ENCODE data around the gene COL4A3.
"Not testable (repeated sequence)": the region's sequence is repeated elsewhere in the genome, so short reads cannot be mapped to it uniquely, and the experiment has no call there.

Gene COL4A3

DNA sequence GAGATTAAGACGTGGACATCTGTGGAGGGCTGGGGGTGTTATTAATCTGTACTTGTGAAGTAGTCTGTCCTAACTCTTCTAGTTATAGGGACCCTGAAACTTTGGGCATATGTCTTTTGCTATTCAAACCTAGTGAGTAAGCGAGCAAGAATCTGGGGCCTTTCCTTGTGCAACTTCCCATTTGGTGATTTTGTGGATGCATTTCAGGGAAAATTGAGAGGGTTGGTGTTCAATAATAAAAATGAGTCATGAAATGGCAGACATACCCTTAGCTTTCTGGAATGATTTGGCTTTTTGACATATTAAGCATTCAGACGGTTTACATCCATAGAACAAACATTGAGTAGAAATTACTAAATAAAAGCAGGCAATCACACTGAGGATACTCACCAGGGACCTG lies 17.4 kb upstream of the COL4A3 start:
- FAIRE-seq (no peak), DNase-seq (ENCODE audit: insufficient read length, low spot score) (no peak)
- no peak for TF ChIP-seq POLR2A (IDR thresholded peaks at IDR 0.05; ENCODE audit: low read depth, low read length)

DNA sequence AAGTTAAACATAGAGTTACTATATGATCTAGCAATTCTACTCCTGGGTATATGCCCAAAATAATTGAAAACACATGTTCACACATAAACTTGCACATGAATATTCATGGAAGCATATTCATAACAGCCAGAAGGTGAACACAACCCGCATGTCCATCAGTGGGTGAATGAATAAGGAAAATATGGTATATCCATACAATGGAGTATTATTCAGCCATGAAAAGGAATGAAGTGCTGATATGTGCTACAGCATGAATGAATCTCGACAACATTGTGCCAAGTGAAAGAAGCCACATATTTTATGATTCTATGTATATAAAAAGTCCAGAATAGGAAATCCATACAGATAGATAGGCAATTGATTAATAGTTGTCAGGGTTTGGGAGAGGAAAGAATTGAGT lies 16.3 kb upstream of the COL4A3 start:
- no peak for TF ChIP-seq POLR2A (IDR thresholded peaks at IDR 0.05; ENCODE audit: low read depth, low read length)
- FAIRE-seq, result no peak
- DNase-seq (ENCODE audit: insufficient read length, low spot score), result no peak

DNA sequence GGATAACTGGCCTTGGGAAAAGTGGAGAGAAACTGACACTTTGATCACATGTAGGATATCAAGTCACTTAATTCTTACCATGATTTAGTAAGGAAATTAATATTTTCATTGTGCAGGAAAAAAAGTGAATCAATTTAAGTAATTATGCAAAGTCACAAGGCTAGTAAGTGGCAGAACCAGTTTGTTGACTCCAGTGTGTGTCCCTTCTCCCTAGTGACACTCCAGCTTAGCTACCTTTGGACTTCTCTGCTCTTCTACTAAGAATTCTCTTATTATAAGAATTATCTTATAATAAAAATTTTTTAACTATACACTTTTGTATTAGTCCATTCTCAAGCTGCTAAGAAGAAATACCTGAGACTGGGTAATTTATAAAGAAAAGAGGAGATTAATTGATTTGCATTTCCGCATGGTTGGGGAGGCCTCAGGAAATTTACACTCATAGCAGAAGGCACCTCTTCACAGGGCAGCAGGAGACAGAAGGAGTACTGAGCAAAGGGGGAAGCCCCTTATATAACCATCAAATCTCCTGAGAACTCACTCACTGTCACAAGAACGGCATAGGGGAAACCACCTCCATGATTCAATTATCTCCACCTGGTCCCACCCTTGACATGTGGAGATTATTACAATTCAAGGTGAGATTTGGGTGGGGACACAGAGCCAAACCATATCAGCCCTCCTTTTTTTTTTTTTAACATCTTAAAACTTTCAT lies 14.0 kb upstream of the COL4A3 start:
- TF ChIP-seq POLR2A (IDR thresholded peaks at IDR 0.05; ENCODE audit: low read depth, low read length), result no peak
- no peak for FAIRE-seq
- no peak for DNase-seq (ENCODE audit: insufficient read length, low spot score)

DNA sequence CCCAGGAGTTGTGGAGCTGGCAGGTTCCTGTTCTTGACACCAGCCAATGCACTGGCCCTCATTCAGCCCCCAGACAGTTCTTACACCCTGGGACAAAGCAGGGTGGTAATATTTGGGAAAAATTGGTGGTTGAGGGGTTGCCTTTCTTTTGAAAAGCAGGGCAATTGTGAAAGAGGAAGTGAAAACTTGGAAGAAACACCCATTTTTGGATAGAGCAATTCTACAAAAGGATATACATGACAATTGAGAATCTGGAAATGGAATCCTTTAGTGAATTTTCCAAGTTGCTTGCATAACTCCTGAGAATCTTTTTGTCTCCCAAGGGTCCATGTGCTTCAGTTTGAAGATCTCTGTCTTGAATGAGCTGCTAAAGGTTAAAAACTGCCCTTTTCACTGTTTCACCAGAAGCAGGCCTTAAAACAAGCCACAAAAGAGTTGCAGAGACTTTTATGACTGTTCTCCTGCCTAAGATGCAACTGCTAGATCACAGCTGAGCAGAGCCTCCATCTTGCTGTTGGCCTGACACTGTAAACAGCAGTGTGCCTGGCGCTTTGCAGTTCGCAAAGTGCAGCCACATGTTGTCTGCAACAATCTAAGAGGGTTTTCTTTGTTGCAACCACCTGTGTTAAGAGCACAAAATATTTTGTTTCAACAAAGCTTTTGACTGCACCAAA lies 12.2 kb upstream of the COL4A3 start:
- DNase-seq (ENCODE audit: insufficient read length, low spot score) (no peak), FAIRE-seq (no peak)
- TF ChIP-seq POLR2A (IDR thresholded peaks at IDR 0.05; ENCODE audit: low read depth, low read length), result no peak

DNA sequence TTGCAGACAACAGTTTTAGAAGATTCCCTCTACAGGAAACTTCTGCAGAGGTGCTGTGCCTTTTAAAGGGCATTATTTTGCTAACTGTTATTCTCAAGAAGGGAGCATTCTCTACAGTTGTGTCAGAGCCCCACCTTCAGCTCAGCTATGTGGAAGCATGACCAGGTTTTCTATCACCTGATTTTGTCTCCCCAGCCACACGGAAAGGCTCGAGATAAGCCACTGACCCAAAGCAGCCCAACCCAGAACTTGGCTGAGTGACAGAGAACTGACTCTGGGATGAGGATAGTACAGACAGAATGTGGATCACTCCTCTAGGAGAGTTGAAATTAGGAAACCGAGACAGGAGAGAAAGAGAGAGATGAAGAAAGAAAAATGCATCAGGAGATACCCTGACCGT lies 11.1 kb upstream of the COL4A3 start:
- FAIRE-seq (no peak), DNase-seq (ENCODE audit: insufficient read length, low spot score) (no peak)
- no peak for TF ChIP-seq POLR2A (IDR thresholded peaks at IDR 0.05; ENCODE audit: low read depth, low read length)

GRCh38 chr2:227153758-227154486 lies 10.5 kb upstream of the COL4A3 start:
- DNase-seq (ENCODE audit: insufficient read length, low spot score), result no peak
- no peak for TF ChIP-seq POLR2A (IDR thresholded peaks at IDR 0.05; ENCODE audit: low read depth, low read length)
- FAIRE-seq, result no peak

- FAIRE-seq, result no peak
- TF ChIP-seq POLR2A (IDR thresholded peaks at IDR 0.05; ENCODE audit: low read depth, low read length), result no peak
- DNase-seq (ENCODE audit: insufficient read length, low spot score), result no peak
Observed at GRCh38 chr2:227154986-227155774, 9.2 kb upstream of the COL4A3 start.

DNA sequence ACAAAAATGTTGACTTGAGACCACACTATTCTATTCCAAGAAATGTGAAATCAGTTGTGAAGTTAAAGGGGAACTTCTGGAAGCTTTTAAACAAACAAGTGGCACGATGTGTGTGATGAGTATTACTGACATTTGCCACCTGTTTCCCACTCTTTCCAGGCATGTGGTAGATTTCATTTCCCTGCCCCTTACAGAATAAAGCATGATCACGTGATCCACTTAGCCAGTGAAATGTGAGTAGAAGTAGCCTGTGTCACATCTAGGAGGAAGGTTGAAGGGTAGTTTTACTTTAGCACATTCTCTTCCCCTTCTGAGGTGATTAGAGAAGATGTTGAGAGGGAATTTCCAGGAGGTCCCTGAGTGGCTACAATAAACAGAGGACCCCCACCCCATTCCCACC lies 4.3 kb upstream of the COL4A3 start:
- FAIRE-seq (no peak), DNase-seq (ENCODE audit: insufficient read length, low spot score) (no peak)
- no peak for TF ChIP-seq POLR2A (IDR thresholded peaks at IDR 0.05; ENCODE audit: low read depth, low read length)

DNA sequence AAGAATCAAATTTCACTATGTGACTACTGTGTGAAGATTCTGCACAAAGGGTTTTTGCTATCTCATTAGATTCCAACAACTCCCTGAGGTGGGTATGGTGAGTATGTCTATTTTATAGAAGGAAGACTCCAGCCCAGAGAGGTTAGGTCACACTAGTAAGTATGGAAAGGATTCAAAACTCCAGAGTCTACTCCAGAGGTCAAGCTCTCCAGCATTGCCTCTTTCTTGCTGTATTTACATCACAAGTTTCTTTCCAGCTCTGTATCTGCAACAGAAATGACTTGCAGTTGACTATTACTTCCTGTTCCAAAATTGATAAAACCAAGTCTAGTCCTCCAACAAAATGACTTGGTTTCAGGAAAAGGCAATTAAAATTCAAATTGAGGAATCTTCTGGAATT lies 2.5 kb upstream of the COL4A3 start:
- FAIRE-seq (no peak), DNase-seq (ENCODE audit: insufficient read length, low spot score) (no peak)
- no peak for TF ChIP-seq POLR2A (IDR thresholded peaks at IDR 0.05; ENCODE audit: low read depth, low read length)

GRCh38 chr2:227163485-227163997 lies 883 bp upstream of the COL4A3 start:
- peak; percentile 18 for DNase-seq (ENCODE audit: insufficient read length, low spot score)
- TF ChIP-seq POLR2A (IDR thresholded peaks at IDR 0.05; ENCODE audit: low read depth, low read length), result no peak
- no peak for FAIRE-seq

- TF ChIP-seq POLR2A (IDR thresholded peaks at IDR 0.05; ENCODE audit: low read depth, low read length), result no peak
- FAIRE-seq (no peak), DNase-seq (ENCODE audit: insufficient read length, low spot score) (no peak)
Observed at GRCh38 chr2:227164763-227165291, 403 bp downstream of the COL4A3 start.

GRCh38 chr2:227171779-227172178 lies 7.4 kb downstream of the COL4A3 start:
- FAIRE-seq; DNase-seq (ENCODE audit: insufficient read length, low spot score): not testable (repeated sequence)

DNA sequence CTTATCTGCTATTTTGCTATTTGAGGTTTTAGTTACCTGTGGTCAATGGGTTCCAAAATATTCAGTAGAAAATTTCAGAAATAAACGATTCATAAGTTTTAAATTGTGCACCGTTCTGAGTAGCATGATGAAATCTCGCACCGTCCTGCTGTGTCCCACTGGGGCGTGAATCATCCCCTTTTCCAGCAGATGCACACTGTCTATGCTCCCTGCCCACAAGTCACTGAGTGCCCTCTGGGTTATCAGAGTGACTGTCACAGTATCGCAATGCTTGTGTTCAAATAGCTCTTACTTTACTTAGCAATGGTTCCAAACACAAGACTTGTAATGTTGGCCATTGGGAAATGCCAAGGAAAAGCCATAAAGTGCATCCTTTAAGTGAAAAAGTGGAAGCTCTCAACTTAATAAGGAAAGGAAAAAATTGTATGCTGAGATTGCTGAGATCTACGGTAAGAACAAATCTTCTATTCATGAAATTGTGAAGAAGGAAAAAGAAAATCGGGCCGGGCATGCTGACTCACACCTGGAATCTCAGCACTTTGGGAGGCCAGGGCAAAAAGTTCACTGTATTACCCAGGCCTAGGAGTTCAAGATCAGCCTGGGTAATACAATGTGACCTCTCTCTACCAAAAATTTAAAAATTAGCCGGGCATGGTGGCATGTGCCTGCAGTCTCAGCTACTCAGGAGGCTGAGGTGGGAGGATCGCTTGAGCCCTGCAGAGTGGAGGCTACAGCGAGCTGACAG lies 13.3 kb downstream of the COL4A3 start:
- DNase-seq (ENCODE audit: insufficient read length, low spot score) (no peak), FAIRE-seq (no peak)
- TF ChIP-seq POLR2A (IDR thresholded peaks at IDR 0.05; ENCODE audit: low read depth, low read length), result no peak

All from H54 (cell line).